ENCODE data around the gene RYR3.

The RYR3 gene

GRCh38 chr15:33738941-33739664 lies 428.3 kb downstream of the RYR3 start:
- H3K4me3 ChIP-seq (ENCODE audit: low read depth, low read length) = no peak overlapping the region
- no peaks in the 10 kb centered on the region for H3K9me3 ChIP-seq (ENCODE audit: control insufficient read depth, insufficient read depth, low read depth, low read length)
- no peaks in the 10 kb centered on the region for H3K4me1 ChIP-seq (ENCODE audit: control insufficient read depth, insufficient read depth, low read length)
- POLR2A ChIA-PET = no interaction called here
- TF ChIP-seq ZNF624 (tag by site-specific recombination; IDR thresholded peaks at IDR 0.05) = no peak
- TF ChIP-seq ZNF514 (tag by site-specific recombination; IDR thresholded peaks at IDR 0.05) = no peak
- TF ChIP-seq MEIS1 (CRISPR knock-in tag; IDR thresholded peaks at IDR 0.05; ENCODE audit: borderline replicate concordance) = no peak
- no peak for TF ChIP-seq PRDM6 (tag by site-specific recombination; IDR thresholded peaks at IDR 0.05)
- no peak for TF ChIP-seq PRDM10 (tag by site-specific recombination; IDR thresholded peaks at IDR 0.05)
- no peak for TF ChIP-seq TCF7L2 (IDR thresholded peaks at IDR 0.05; ENCODE audit: borderline replicate concordance, low read depth, low read length)
- TF ChIP-seq CTCF (tag by site-specific recombination; IDR thresholded peaks at IDR 0.05) = no peak
- no peak for TF ChIP-seq ZBTB20 (tag by site-specific recombination; IDR thresholded peaks at IDR 0.05)
- TF ChIP-seq PRDM1 (tag by site-specific recombination; IDR thresholded peaks at IDR 0.05) = no peak
- CTCF ChIA-PET = interaction anchor here (0.8 to 2.9 kb wide), 6 partner anchors 10 to 447 kb away, joined by 3 to 15 read pairs (median 5); no protein-coding TSS in a partner anchor
- no peak overlapping the region for H3K27ac ChIP-seq (ENCODE audit: extremely low read depth, low read depth, low read length)
- no peaks in the 10 kb centered on the region for H3K36me3 ChIP-seq (ENCODE audit: control insufficient read depth in 2 of 2, insufficient read depth in 1 of 2, low read length in 2 of 2)

GRCh38 chr15:33742306-33742705 lies 431.5 kb downstream of the RYR3 start:
- TF ChIP-seq GFI1B (tag by site-specific recombination; IDR thresholded peaks at IDR 0.05) = no peak
- no peak for TF ChIP-seq ZFP69B (tag by site-specific recombination; IDR thresholded peaks at IDR 0.05)
- no peak for TF ChIP-seq ZNF394 (tag by site-specific recombination; IDR thresholded peaks at IDR 0.05; ENCODE audit: borderline replicate concordance)
- TF ChIP-seq FEZF1 (tag by site-specific recombination; IDR thresholded peaks at IDR 0.05) = no peak
- TF ChIP-seq HIC1 (tag by site-specific recombination; IDR thresholded peaks at IDR 0.05) = no peak
- TF ChIP-seq ZFHX2 (tag by site-specific recombination; conservative IDR thresholded peaks at IDR 0.05) = no peak
- TF ChIP-seq ZNF777 (tag by site-specific recombination; IDR thresholded peaks at IDR 0.05; ENCODE audit: borderline replicate concordance) = no peak
- TF ChIP-seq ZNF785 (tag by site-specific recombination; IDR thresholded peaks at IDR 0.05) = no peak
- TF ChIP-seq ZNF544 (tag by site-specific recombination; IDR thresholded peaks at IDR 0.05) = no peak
- no peak for TF ChIP-seq ZNF366 (tag by site-specific recombination; conservative IDR thresholded peaks at IDR 0.05)
- TF ChIP-seq ZNF501 (tag by site-specific recombination; IDR thresholded peaks at IDR 0.05) = no peak
- no peak for TF ChIP-seq WT1 (tag by site-specific recombination; IDR thresholded peaks at IDR 0.05)
- no peak for TF ChIP-seq ZNF324 (tag by site-specific recombination; IDR thresholded peaks at IDR 0.05)
- Histone ChIP-seq H3K4me3 (ENCODE audit: low read depth, low read length) (no peak overlapping the region), H3K9me3 (ENCODE audit: control insufficient read depth, insufficient read depth, low read depth, low read length) (no peaks in the 10 kb centered on the region), H3K4me1 (ENCODE audit: control insufficient read depth, insufficient read depth, low read length) (no peaks in the 10 kb centered on the region), H3K36me3 (ENCODE audit: control insufficient read depth in 2 of 2, insufficient read depth in 1 of 2, low read length in 2 of 2) (no peaks in the 10 kb centered on the region), H3K27ac (ENCODE audit: extremely low read depth, low read depth, low read length) (no peak overlapping the region)
- ChIA-PET POLR2A (no interaction called here), CTCF (no interaction called here)

Data from HEK293 (cell line).